Measurements from ENCODE around the gene IQCH.

Gene IQCH

DNA sequence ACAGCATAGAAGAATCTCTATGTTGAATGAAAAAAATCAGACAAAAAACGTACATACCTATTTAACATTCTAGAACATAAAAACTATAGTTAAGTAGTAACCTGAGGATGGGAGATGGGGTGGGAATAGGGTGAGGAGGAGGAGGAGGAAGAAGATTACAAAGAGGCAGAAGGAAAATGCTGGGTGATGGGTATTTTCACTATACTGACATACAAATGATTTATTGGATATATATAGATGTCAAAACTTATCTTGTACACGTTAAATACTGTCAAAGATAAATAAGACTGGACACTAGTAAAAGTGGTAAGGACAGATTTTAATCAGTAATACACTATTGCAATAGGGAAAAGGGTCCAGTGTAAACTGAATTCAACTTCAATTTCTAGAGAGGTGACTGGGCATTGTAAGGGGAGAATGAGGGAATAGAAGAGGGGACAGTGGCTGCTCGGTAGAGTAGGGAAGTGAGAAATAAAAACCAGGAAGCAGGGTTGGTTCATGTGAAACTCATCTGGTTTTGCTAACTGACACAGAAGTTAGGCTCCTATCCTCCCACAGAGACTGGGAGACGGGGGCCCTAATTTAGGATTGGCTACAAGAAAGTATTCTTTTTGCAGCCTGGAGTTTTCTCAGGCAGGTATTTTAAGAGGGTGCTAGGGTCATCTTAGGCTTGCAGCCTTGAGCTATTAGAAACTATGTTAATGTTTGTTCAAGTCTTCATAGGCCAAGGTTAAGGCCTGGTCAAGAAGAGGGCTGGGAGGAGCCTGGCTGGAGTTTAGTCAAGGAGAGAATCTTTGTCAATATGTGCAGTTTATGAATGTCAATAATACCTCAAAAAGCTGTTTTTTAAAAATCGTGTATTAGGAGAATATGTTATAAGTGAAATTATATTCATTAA is 251.3 kb downstream of the IQCH start:
- DNase-seq (ENCODE audit: low read depth), result no peak
- no peak overlapping the region for H3K4me3 ChIP-seq (ENCODE audit: low read length)
- TF ChIP-seq, protein P1, sequence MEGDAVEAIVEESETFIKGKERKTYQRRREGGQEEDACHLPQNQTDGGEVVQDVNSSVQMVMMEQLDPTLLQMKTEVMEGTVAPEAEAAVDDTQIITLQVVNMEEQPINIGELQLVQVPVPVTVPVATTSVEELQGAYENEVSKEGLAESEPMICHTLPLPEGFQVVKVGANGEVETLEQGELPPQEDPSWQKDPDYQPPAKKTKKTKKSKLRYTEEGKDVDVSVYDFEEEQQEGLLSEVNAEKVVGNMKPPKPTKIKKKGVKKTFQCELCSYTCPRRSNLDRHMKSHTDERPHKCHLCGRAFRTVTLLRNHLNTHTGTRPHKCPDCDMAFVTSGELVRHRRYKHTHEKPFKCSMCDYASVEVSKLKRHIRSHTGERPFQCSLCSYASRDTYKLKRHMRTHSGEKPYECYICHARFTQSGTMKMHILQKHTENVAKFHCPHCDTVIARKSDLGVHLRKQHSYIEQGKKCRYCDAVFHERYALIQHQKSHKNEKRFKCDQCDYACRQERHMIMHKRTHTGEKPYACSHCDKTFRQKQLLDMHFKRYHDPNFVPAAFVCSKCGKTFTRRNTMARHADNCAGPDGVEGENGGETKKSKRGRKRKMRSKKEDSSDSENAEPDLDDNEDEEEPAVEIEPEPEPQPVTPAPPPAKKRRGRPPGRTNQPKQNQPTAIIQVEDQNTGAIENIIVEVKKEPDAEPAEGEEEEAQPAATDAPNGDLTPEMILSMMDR (IDR thresholded peaks at IDR 0.05; ENCODE audit: insufficient read depth, low read depth, low read length, missing control alignments), result no peak

DNA sequence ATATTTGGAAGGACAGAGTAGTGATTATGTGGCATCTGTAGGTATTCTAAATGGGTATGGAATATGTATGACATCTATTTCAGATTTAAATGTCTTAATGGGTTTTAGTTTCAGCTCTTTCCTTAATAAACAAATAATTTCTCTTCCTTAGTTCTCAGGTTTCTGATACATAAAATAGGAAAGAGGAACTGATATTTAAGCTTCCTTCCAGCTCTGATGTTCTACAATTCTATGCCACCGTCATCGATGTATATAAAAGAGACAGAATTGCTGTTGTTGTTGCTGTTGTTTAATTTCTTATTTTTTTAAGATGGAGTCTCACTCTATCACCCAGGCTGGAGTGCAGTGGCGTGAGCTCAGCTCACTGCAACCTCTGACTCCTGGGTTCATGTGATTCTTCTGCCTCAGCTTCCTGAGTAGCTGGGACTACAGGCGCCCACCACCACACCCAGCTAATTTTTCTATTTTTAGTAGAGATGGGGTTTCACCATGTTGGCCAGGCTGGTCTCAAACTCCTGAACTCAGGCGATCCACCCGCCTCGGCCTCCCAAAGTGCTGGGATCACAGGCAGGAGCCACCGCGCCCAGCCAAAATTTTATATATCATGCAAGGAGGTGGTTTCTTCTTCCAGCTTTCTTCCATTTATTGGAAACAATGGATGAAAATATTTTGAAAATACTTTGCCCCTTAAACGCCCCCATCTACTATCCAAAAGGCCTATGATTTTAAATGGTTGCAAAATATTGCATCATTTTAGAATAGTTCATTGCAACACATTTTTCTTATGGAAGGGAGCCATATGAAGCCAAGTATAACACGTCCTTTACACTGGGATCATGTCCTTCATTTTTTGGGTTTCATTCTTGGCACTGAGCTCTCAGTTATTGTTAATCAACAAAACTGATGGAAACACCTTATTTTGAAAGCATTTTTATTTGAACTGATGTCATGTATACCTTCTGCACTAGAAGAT is 252.5 kb downstream of the IQCH start:
- TF ChIP-seq, protein P1 (IDR thresholded peaks at IDR 0.05; ENCODE audit: insufficient read depth, low read depth, low read length, missing control alignments), result no peak
- DNase-seq (ENCODE audit: low read depth), result no peak
- H3K4me3 ChIP-seq (ENCODE audit: low read length), result no peak overlapping the region

DNA sequence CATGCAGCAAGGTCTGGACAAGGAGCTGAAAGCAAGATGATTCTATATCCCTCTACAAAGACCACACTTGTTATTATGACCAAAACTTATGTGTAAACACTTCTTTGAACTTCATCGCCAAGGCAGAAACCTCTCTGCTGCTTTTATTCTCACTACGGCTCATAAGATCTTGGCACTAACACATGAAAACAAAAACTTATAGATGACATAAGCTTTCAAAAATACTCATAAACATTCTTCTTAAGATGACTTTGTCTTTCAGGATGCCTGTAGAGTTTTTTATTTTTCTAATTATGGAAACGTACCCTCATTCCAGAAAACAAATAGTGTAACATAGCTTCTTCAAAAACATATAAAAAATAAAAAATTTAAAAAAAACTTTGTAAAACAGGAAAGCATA is 253.8 kb downstream of the IQCH start:
- TF ChIP-seq, protein P1 (IDR thresholded peaks at IDR 0.05; ENCODE audit: insufficient read depth, low read depth, low read length, missing control alignments), result no peak
- no peak for DNase-seq (ENCODE audit: low read depth)
- H3K4me3 ChIP-seq (ENCODE audit: low read length), result no peak overlapping the region

- no peak overlapping the region for H3K4me3 ChIP-seq (ENCODE audit: low read length)
- TF ChIP-seq, protein P1 (IDR thresholded peaks at IDR 0.05; ENCODE audit: insufficient read depth, low read depth, low read length, missing control alignments), result no peak
- no peak for DNase-seq (ENCODE audit: low read depth)
These were observed 255.3 kb downstream of the IQCH start for GRCh38 chr15:67509918-67510317.

GRCh38 chr15:67510597-67511190 is 256.1 kb downstream of the IQCH start:
- no peak for DNase-seq (ENCODE audit: low read depth)
- TF ChIP-seq, protein P1 (IDR thresholded peaks at IDR 0.05; ENCODE audit: insufficient read depth, low read depth, low read length, missing control alignments), result no peak
- H3K4me3 ChIP-seq (ENCODE audit: low read length), result no peak overlapping the region

GRCh38 chr15:67511606-67512005 is 257.0 kb downstream of the IQCH start:
- no peak overlapping the region for H3K4me3 ChIP-seq (ENCODE audit: low read length)
- TF ChIP-seq, protein P1 (IDR thresholded peaks at IDR 0.05; ENCODE audit: insufficient read depth, low read depth, low read length, missing control alignments), result no peak
- no peak for DNase-seq (ENCODE audit: low read depth)
